Activated T-cell treated with anti-CD3 and anti-CD28 coated beads for 24 hours (primary cell): ENCODE data around the gene FMO5.
"Not testable (repeated sequence)": the region's sequence is repeated elsewhere in the genome, so short reads cannot be mapped to it uniquely, and the experiment has no call there.

ENCODE experiments used
- DNase-seq: peaks from one replicate; pipeline ENCODE4 v3.0.0-alpha.2; 2020; ENCODE audit warnings: low read depth

The FMO5 gene

GRCh38 chr1:147238925-147239820, 14.0 kb upstream of the FMO5 start:
- no peak for DNase-seq

- no peak for DNase-seq
Measured at GRCh38 chr1:147238053-147238902, 13.1 kb upstream of the FMO5 start.

- no peak for DNase-seq
Measured at GRCh38 chr1:147236959-147237791, 12.0 kb upstream of the FMO5 start.

- no peak for DNase-seq
Measured at GRCh38 chr1:147236448-147236847, 11.3 kb upstream of the FMO5 start.

GRCh38 chr1:147235822-147236221, 10.7 kb upstream of the FMO5 start:
- no peak for DNase-seq

DNA sequence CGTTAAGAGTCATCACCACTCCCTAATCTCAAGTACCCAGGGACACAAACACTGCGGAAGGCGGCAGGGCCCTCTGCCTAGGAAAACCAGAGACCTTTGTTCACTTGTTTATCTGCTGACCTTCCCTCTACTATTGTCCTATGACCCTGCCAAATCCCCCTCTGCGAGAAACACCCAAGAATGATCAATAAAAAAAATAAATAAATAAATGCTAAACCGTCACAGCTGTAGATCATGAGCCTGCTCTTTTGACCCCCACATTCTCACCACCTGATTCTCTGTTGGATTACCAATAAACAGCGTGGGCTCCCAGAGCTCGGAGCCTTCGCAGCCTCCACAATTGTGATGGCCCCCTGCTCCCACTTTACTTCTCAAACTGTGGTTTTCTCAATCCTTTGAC, 8.8 kb upstream of the FMO5 start:
- DNase-seq = not testable (repeated sequence)

DNA sequence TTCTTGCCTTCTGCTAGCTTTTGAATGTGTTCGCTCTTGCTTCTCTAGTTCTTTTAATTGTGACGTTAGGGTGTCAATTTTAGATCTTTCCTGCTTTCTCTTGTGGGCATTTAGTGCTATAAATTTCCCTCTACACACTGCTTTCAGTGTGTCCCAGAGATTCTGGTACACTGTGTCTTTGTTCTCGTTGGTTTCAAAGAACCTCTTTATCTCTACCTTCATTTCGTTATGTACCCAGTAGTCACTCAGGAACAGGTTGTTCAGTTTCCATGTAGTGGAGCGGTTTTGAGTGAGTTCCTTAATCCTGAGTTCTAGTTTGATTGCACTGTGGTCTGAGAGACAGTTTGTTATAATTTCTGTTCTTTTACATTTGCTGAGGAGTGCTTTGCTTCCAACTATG, 5.9 kb upstream of the FMO5 start:
- not testable (repeated sequence) for DNase-seq

- DNase-seq = no peak
Measured at GRCh38 chr1:147223740-147224615, 1.2 kb downstream of the FMO5 start.

DNA sequence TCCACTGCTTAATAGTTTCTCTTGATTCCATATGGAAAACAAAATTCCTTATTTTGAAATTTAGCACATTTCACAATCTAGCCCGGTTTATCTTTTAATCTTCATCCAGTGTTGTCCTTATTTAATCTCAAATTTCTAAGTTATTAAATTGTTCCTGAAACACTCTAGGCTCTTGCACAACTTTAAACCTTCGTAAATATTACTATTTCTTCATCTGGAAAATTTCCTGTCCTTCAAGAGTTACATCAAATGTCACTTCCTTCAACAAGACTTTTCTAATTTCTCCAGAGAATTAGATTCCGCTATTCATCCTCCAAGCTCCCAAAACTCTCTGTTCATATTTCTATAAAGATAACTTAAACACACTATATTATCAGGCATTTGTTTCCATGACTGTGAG, 6.5 kb downstream of the FMO5 start:
- no peak for DNase-seq

DNA sequence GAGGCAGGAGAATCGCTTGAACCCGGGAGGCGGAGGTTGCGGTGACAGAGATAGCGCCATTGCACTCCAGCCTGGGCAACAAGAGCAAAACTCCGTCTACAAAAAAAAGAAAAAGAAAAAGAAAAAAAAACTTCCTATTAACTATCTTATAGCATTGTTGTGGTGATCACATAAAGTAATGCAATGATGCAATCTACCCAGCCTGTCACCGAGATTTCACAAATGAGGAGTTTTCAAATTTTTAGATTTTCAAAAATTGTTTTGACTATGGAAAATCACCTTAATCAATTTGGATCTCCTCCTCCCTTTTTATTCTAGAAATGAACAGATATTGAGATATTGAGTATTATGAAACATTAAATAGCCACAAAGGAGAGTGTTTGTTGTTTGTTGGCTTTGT, 8.0 kb downstream of the FMO5 start:
- no peak for DNase-seq

DNA sequence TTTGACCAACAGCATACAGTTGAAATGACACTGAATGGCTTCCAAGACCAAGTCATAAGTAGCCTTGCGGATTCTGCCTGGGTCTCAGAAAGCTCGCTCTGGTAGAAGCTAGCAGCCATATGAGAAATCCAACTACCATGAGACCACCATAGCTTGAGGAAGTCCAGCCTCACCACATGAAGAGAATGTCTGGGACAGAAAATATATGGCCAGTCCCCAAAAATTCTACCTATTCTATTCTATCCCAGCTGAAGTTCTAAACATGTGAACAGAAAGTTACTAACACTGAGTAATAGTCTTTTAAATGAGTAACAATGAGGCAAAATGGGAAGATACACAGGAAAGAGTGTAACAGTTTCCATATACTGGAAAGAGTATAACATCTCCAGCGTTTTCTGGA, 9.0 kb downstream of the FMO5 start:
- DNase-seq = no peak

GRCh38 chr1:147215540-147215916, 9.6 kb downstream of the FMO5 start:
- DNase-seq = no peak

GRCh38 chr1:147214842-147215539, 10.1 kb downstream of the FMO5 start:
- no peak for DNase-seq

GRCh38 chr1:147214325-147214724, 10.8 kb downstream of the FMO5 start:
- DNase-seq = no peak

- DNase-seq = no peak
Measured at GRCh38 chr1:147213271-147213670, 11.9 kb downstream of the FMO5 start.

GRCh38 chr1:147211577-147211976, 13.6 kb downstream of the FMO5 start:
- DNase-seq = no peak

DNA sequence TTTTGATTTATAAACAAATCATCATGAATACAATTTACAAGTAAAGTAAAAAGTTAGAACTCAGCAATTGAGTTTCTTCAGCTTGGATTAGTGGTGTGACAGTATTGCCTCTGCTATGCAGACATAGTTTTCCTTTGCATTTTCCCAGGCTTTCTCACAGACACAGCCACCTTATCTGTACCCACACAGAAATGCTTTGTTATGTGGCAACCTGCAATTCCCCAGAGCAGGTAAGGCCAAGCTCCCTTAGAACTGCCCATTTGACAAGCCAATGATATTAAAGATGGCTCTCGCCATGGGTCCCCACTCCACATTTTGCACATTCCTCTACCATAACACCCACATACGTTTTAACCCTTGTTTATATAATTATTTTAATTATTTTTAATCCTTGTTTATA, 14.2 kb downstream of the FMO5 start:
- no peak for DNase-seq

- DNase-seq = no peak
Measured at GRCh38 chr1:147209825-147210821, 15.0 kb downstream of the FMO5 start.

DNA sequence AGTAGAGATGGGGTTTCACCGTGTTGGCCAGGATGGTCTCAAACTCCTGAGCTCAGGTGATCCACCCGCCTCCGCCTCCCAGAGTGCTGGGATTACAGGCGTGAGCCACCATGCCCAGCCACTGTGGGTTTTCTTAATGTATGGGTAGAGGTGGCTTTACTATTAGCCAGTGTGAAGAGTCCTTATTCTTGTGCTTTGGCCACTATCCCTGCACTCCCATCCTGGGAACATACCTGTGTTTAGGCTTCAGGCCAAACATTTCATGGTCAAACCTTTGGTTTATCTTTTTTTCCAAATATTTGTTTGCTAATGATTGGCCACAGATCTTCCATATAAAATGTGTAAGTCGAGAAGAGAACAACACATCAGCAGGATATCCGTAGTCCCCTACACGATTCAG, 16.5 kb downstream of the FMO5 start:
- DNase-seq = no peak
